Stimulated activated CD8-positive, alpha-beta memory T cell treated with anti-CD3 and anti-CD28 coated beads, Interleukin-4, amount 100 ng/mL, for 48 hours (primary cell): ENCODE results near the gene TBC1D3E.
"Not testable (repeated sequence)": the region's sequence is repeated elsewhere in the genome, so short reads cannot be mapped to it uniquely, and the experiment has no call there.

ENCODE experiments used
- DNase-seq: peaks from one replicate; pipeline ENCODE4 v3.0.0-alpha.2; 2020

TBC1D3E gene

GRCh38 chr17:38127651-38128050 is at the start of gene TBC1D3E:
Gene TBC1D3E, plus strand, starts transcription at chr17:38127951. Its CDS starts 1,545 bp downstream, at chr17:38129496.
- not testable (repeated sequence) for DNase-seq

DNA sequence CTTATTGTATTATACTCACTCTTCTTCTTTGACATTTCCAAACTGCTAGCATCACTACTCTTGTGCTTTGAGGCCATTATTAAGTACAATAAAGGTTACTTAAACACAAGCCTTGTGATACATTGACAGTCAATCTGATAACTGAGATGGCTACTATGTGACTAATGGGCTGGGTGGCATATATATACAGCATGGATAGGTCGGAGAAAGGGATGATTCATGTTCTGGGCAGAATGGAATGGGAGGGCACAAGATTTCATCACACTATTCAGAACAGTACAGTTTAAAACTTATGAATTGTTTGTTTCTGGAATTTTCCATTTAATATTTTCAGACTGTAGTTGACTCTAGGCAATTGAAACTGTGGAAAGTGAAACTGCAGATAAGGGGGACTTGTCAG is 40.4 kb upstream of the TBC1D3E start:
- not testable (repeated sequence) for DNase-seq

- DNase-seq = not testable (repeated sequence)
These were observed 39.6 kb upstream of the TBC1D3E start for GRCh38 chr17:38088120-38088519.

DNA sequence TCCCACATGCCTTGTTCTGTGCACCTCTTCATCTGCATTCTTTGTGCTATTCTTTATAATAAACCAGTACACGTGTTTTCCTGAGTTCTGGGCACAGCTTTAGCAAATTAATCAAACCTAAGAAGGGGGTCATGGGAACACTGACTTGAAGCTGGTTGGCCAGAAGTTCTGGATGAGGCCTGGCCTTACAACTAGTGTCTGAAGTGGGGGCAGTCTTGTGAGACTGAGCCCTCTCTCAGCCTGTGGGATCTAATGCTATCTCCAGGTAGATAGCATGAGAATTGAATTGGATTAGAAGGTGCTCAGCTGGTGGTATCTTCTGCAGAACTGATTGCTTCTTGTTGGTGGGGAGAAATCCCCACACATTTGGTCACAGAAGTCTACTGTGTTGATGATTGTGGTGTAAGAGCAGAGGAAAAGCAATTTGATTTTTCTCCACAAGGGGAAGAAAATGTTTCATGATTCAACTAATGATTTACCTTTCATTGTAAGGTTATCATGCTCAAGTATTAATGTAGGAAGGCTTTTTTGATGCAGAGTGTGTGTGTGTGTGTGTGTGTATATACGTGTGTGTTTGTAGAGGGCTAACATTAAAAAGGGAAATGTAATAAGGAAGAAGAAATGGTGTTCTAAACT is 33.6 kb upstream of the TBC1D3E start:
- DNase-seq = not testable (repeated sequence)

DNA sequence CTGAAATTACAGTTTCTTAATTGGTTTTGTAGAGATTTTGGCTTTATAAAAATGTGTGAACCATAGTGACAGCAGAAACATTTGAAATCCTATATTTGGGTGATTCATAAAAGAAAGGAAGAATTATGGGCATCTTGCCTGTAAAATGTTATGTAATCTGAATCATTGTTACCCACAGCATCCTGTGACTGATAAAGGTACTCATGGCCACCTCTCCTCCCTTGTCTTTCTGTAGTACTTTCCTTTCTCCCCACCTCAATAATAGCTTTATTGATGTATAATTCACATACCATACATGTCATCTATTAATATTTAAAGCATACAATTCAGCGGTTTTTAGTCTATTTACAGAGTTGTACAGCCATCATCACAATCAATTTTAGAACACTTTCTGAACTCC is 28.5 kb upstream of the TBC1D3E start:
- not testable (repeated sequence) for DNase-seq

GRCh38 chr17:38119829-38120228 is 7.9 kb upstream of the TBC1D3E start:
- DNase-seq = not testable (repeated sequence)

DNA sequence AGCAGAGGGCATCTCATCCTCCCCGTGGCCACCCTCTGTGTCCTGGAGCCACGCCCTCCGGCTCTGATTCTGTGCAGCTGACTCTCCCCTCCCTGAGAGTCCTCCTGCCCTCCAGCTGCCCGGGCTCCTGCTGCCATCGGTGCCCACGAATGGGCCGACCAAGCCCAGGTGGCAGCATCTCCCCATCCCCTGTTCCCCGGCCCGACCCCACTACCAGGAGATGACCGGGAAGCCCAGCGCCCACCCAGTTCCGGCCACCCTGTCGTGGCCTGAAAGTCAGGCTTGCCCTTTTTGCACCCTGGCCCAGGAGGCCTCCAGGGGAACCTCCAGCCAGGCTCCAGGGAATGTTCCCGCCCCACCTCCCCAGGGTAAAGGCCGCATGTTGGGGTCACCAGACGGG is 7.1 kb downstream of the TBC1D3E start:
- not testable (repeated sequence) for DNase-seq
